HG03457 (cell line): ENCODE data around the gene GATAD2B.

Experiments used
- ATAC-seq: cut with Tn5 transposase; IDR thresholded peaks from one replicate; pipeline ENCODE4 v1.9.1; 2021; ENCODE audit warnings: moderate number of reproducible peaks; ENCODE audit not compliant: unreplicated experiment

The GATAD2B gene

GRCh38 chr1:153922972-153923925 is at the start of gene GATAD2B:
Gene GATAD2B, minus strand, starts transcription at chr1:153922972. Its CDS starts 94,625 bp downstream, at chr1:153828347.
- ATAC-seq, result peak; percentile 89

- no peak for ATAC-seq
Observed at GRCh38 chr1:153970346-153970745, 47.6 kb upstream of the GATAD2B start.

GRCh38 chr1:153968972-153969371 is 46.2 kb upstream of the GATAD2B start:
- ATAC-seq, result no peak

- no peak for ATAC-seq
Observed at GRCh38 chr1:153968408-153968807, 45.6 kb upstream of the GATAD2B start.

- no peak for ATAC-seq
Observed at GRCh38 chr1:153968000-153968363, 45.2 kb upstream of the GATAD2B start.

GRCh38 chr1:153967107-153967999 is 44.6 kb upstream of the GATAD2B start, which contains the start of gene CREB3L4:
Gene CREB3L4, plus strand, starts transcription at chr1:153967902. Its CDS starts 624 bp downstream, at chr1:153968526.
- ATAC-seq, result peak; percentile 56

GRCh38 chr1:153963850-153964331 is 41.1 kb upstream of the GATAD2B start:
- ATAC-seq, result no peak

- ATAC-seq, result no peak
Observed at GRCh38 chr1:153963030-153963849, 40.5 kb upstream of the GATAD2B start, which contains the start of gene SLC39A1. Gene SLC39A1, minus strand, starts transcription at chr1:153963537. Its CDS starts 822 bp downstream, at chr1:153962715.

- ATAC-seq, result no peak
Observed at GRCh38 chr1:153962088-153963029, 39.6 kb upstream of the GATAD2B start.

- no peak for ATAC-seq
Observed at GRCh38 chr1:153961421-153961820, 38.6 kb upstream of the GATAD2B start.

GRCh38 chr1:153960206-153960605 is 37.4 kb upstream of the GATAD2B start:
- no peak for ATAC-seq

- no peak for ATAC-seq
Observed at GRCh38 chr1:153959454-153959853, 36.7 kb upstream of the GATAD2B start.

GRCh38 chr1:153958961-153959260 is 36.1 kb upstream of the GATAD2B start:
- no peak for ATAC-seq

GRCh38 chr1:153958111-153958960 is 35.6 kb upstream of the GATAD2B start, which contains the start of gene CRTC2:
Gene CRTC2, minus strand, starts transcription at chr1:153958612. Its CDS starts 115 bp downstream, at chr1:153958497.
- peak; percentile 58 for ATAC-seq

- peak; percentile 5 for ATAC-seq
Observed at GRCh38 chr1:153957744-153958110, 35.0 kb upstream of the GATAD2B start.

- no peak for ATAC-seq
Observed at GRCh38 chr1:153956997-153957715, 34.4 kb upstream of the GATAD2B start.

GRCh38 chr1:153954826-153955225 is 32.1 kb upstream of the GATAD2B start:
- ATAC-seq, result no peak
